GM19239 (cell line): ENCODE results near the gene ARHGAP29.

ENCODE experiments used
- DNase-seq: peaks from one replicate; pipeline ENCODE4 v3.0.0; 2011; ENCODE audit warnings: low spot score; ENCODE audit not compliant: insufficient read length
- FAIRE-seq: peaks from 2 replicates; lab custom pipeline; 2011; peaks lifted over from hg19 to GRCh38; lab: Jason Lieb, UNC

ARHGAP29 gene

GRCh38 chr1:94237291-94238226 lies at the start of gene ARHGAP29:
TSS of gene ARHGAP29 (minus strand) at chr1:94237584. CDS start at chr1:94231611, 5,973 bp downstream.
- DNase-seq (peak; percentile 19), FAIRE-seq (no peak)

GRCh38 chr1:94286864-94287437 lies 49.6 kb upstream of the ARHGAP29 start:
- no peak for DNase-seq
- FAIRE-seq: no peak

- DNase-seq (no peak), FAIRE-seq (no peak)
These were observed 47.8 kb upstream of the ARHGAP29 start for GRCh38 chr1:94285031-94285654.

- no peak for FAIRE-seq
- DNase-seq: no peak
These were observed 47.1 kb upstream of the ARHGAP29 start for GRCh38 chr1:94284476-94284875.

GRCh38 chr1:94283462-94283861 lies 46.1 kb upstream of the ARHGAP29 start:
- FAIRE-seq (no peak), DNase-seq (no peak)

- no peak for FAIRE-seq
These were observed 44.8 kb upstream of the ARHGAP29 start for GRCh38 chr1:94282143-94282711.

GRCh38 chr1:94281361-94282142 lies 44.2 kb upstream of the ARHGAP29 start:
- no peak for FAIRE-seq
- no peak for DNase-seq

More at GRCh38 chr1:94282143-94282711, 44.8 kb upstream of the ARHGAP29 start:
- DNase-seq: no peak

- FAIRE-seq (no peak), DNase-seq (no peak)
These were observed 43.2 kb upstream of the ARHGAP29 start for GRCh38 chr1:94280541-94280940.

GRCh38 chr1:94279462-94279861 lies 42.1 kb upstream of the ARHGAP29 start:
- DNase-seq (no peak), FAIRE-seq (no peak)

GRCh38 chr1:94279038-94279437 lies 41.7 kb upstream of the ARHGAP29 start:
- no peak for DNase-seq
- no peak for FAIRE-seq

GRCh38 chr1:94276988-94277434 lies 39.6 kb upstream of the ARHGAP29 start:
- FAIRE-seq (no peak), DNase-seq (no peak)

- DNase-seq (no peak), FAIRE-seq (no peak)
These were observed 37.7 kb upstream of the ARHGAP29 start for GRCh38 chr1:94275083-94275482.

GRCh38 chr1:94274561-94274960 lies 37.2 kb upstream of the ARHGAP29 start:
- FAIRE-seq (no peak), DNase-seq (no peak)

GRCh38 chr1:94273111-94273510 lies 35.7 kb upstream of the ARHGAP29 start:
- FAIRE-seq (no peak), DNase-seq (no peak)

GRCh38 chr1:94272388-94272787 lies 35.0 kb upstream of the ARHGAP29 start:
- DNase-seq (no peak), FAIRE-seq (no peak)

GRCh38 chr1:94271373-94271772 lies 34.0 kb upstream of the ARHGAP29 start:
- FAIRE-seq (no peak), DNase-seq (no peak)

- no peak for DNase-seq
- FAIRE-seq: no peak
These were observed 33.4 kb upstream of the ARHGAP29 start for GRCh38 chr1:94270801-94271203.

GRCh38 chr1:94269921-94270320 lies 32.5 kb upstream of the ARHGAP29 start:
- no peak for FAIRE-seq
- no peak for DNase-seq

GRCh38 chr1:94265906-94266305 lies 28.5 kb upstream of the ARHGAP29 start:
- FAIRE-seq (no peak), DNase-seq (no peak)

GRCh38 chr1:94265011-94265422 lies 27.6 kb upstream of the ARHGAP29 start:
- DNase-seq (no peak), FAIRE-seq (no peak)
